Muscle of arm (tissue), 12 donors: ENCODE measurements around the gene NUB1. TPM values are rescaled to one million over a fixed set of nuclear protein-coding genes. Genes with fewer than 3 reads are reported as not detected.

ENCODE experiments used
- DNase-seq: peaks from one replicate; pipeline ENCODE4 v3.0.0-alpha.2; 2013
- polyA plus RNA-seq, 12 donors: library from polyadenylated mRNA; unstranded; fragments of 120-200 nt; gene quantifications; one replicate each; pipeline ENCODE4 v1.2.1, GENCODE V29; 2013; ENCODE audit not compliant: insufficient read length in 12 of 12

The NUB1 gene
- polyA plus RNA-seq, 12 donors: 31.4 to 76.1 (median 40.6) TPM; not detected in 1

- DNase-seq: no peak
These were observed 34.1 kb downstream of the NUB1 start for GRCh38 chr7:151375530-151376217.

- no peak for DNase-seq
These were observed 34.7 kb downstream of the NUB1 start for GRCh38 chr7:151376218-151376902.

- DNase-seq: no peak
These were observed 35.8 kb downstream of the NUB1 start for GRCh38 chr7:151377406-151377805.

GRCh38 chr7:151378011-151378410 lies 36.4 kb downstream of the NUB1 start:
- DNase-seq: no peak

- DNase-seq: no peak
These were observed 37.0 kb downstream of the NUB1 start for GRCh38 chr7:151378496-151379192.

GRCh38 chr7:151379193-151379520 lies 37.5 kb downstream of the NUB1 start:
- no peak for DNase-seq

- DNase-seq: no peak
These were observed 38.1 kb downstream of the NUB1 start for GRCh38 chr7:151379534-151380198.

GRCh38 chr7:151380199-151381097 lies 38.8 kb downstream of the NUB1 start:
- no peak for DNase-seq

- no peak for DNase-seq
These were observed 39.4 kb downstream of the NUB1 start for GRCh38 chr7:151381098-151381347.

- no peak for DNase-seq
These were observed 39.9 kb downstream of the NUB1 start for GRCh38 chr7:151381348-151382078.

- DNase-seq: no peak
These were observed 40.7 kb downstream of the NUB1 start for GRCh38 chr7:151382079-151382885.

- no peak for DNase-seq
These were observed 42.2 kb downstream of the NUB1 start for GRCh38 chr7:151383638-151384351.

GRCh38 chr7:151384352-151384697 lies 42.7 kb downstream of the NUB1 start:
- DNase-seq: no peak

GRCh38 chr7:151384776-151385625 lies 43.4 kb downstream of the NUB1 start:
- DNase-seq: no peak

- no peak for DNase-seq
These were observed 44.2 kb downstream of the NUB1 start for GRCh38 chr7:151385626-151386300.

- no peak for DNase-seq
These were observed 44.9 kb downstream of the NUB1 start for GRCh38 chr7:151386301-151387160.
